ENCODE measurements around the gene DHRS4L2.

GRCh38 chr14:24011051-24011450, 22.3 kb downstream of the DHRS4L2 start:
- TF ChIP-seq GATA2 (IDR thresholded peaks at IDR 0.05; ENCODE audit: low read depth, low read length) (no peak), GATA3 (IDR thresholded peaks at IDR 0.05; ENCODE audit: low read depth, low read length) (no peak)
